H1 (cell line): ENCODE results near the gene TNC. TPM values are rescaled to one million over a fixed set of nuclear protein-coding genes. Genes with fewer than 3 reads are reported as not detected.

Source experiments
- BACH1 ChIP-seq: IDR thresholded peaks from 2 replicates; pipeline ENCODE4 v1.6.1; 2012; ENCODE audit warnings: low read length, improper control_type of control experiment
- FOSL1 ChIP-seq: IDR thresholded peaks from 2 replicates; pipeline ENCODE4 v1.6.1; 2011; ENCODE audit warnings: mild to moderate bottlenecking, low read depth, low read length, moderate library complexity; ENCODE audit not compliant: insufficient read depth
- JUND ChIP-seq: IDR thresholded peaks from 2 replicates; pipeline ENCODE4 v1.6.1; 2011; ENCODE audit warnings: mild to moderate bottlenecking, improper control_type of control experiment, low read length
- KDM4A ChIP-seq: IDR thresholded peaks from one replicate; pipeline ENCODE4 v1.7.1; 2012; ENCODE audit warnings: low read depth, mild to moderate bottlenecking, moderate library complexity, low read length, inconsistent platforms; ENCODE audit not compliant: severe bottlenecking
- KDM5A ChIP-seq: fragments of 200-600 bp; IDR thresholded peaks from 2 replicates; pipeline ENCODE4 v1.7.1; 2012; ENCODE audit warnings: mild to moderate bottlenecking, low read length, inconsistent platforms, mixed read lengths
- POLR2A ChIP-seq, 2 experiments: IDR thresholded peaks; 1 replicate in 1 of 2; 2 replicates in 1 of 2; pipeline ENCODE4 v1.6.1; 2011; ENCODE audit warnings: low read depth in 2 of 2, low read length in 2 of 2, mild to moderate bottlenecking in 2 of 2; ENCODE audit errors: control extremely low read depth in 1 of 2
- RNF2 ChIP-seq: fragments of 200-900, 300-1000 bp; sonication (generic); IDR thresholded peaks from 2 replicates; pipeline ENCODE4 v1.7.1; 2016; ENCODE audit warnings: borderline replicate concordance, low read depth, mild to moderate bottlenecking, antibody characterized with exemption, low read length; ENCODE audit not compliant: poor library complexity, severe bottlenecking; ENCODE audit errors: missing control alignments
- SUZ12 ChIP-seq: fragments of 200-600 bp; sonication (generic); IDR thresholded peaks from 2 replicates; pipeline ENCODE4 v1.6.1; 2012; ENCODE audit warnings: mild to moderate bottlenecking, inconsistent platforms, low read length, moderate library complexity, mixed read lengths
- TBP ChIP-seq: IDR thresholded peaks from 2 replicates; pipeline ENCODE4 v1.6.1; 2011; ENCODE audit warnings: low read depth, low read length, improper control_type of control experiment
- TEAD4 ChIP-seq: IDR thresholded peaks from 2 replicates; pipeline ENCODE4 v1.6.1; 2012; ENCODE audit warnings: low read depth, low read length, inconsistent platforms, mixed read lengths
- polyA plus RNA-seq, 7 experiments: library from polyadenylated mRNA; depleted of rRNA in 3 of 7; stranded (reverse) in 5 of 7; unstranded in 2 of 7; fragments of >200 nt in 5 of 7; fragments of 200-250 nt in 2 of 7; gene quantifications; 1 replicate in 5 of 7; 2 replicates in 1 of 7; 4 replicates in 1 of 7; pipeline versions ENCODE4 v1.2.1 to v1.2.3, GENCODE V29; 2011 to 2013; ENCODE audit warnings: missing spikeins in 2 of 7, mixed read lengths in 2 of 7
- total RNA-seq: library from RNA; stranded (reverse); fragmentation: NEBNext Ultra II Directional; extraction: Animal tissue kit (Norgen Biotek cat#: 25700); gene quantifications from 2 replicates; pipeline ENCODE4 v1.2.1, GENCODE V29; 2021
- TF ChIP-seq, protein P1 (sequence below): fragments of 300-600 bp; sonication (generic); IDR thresholded peaks from 2 replicates; pipeline ENCODE4 v1.7.1; 2012; ENCODE audit warnings: low read length, moderate library complexity, mild to moderate bottlenecking, inconsistent platforms; ENCODE audit not compliant: insufficient replicate concordance

The TNC gene
- total and polyA plus RNA-seq, 2 of the 8 experiments (the other 6 are each of a cell fraction or from before 2014, with no cell fraction given) = 6.2 to 11.4 TPM

DNA sequence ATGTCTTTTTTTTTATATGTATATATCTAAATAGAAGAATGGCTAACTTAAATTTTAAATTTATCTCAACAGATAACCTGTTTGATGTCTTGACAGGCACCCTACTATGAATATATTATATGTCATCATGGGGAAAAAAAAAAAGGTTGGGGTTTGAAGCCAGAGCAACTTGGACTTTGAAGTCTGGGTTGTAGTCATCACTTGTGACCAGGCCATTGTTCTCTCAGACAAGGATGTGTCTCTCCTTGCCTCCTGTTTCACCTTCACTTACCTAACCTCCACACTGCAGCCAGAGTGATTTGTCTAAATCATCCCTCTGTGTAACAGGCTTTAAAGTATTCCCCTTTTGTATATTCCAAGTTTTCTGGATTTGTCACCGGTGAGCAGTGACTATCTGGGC is 130.8 kb downstream of the TNC start (continued):
- TF ChIP-seq, protein P1, sequence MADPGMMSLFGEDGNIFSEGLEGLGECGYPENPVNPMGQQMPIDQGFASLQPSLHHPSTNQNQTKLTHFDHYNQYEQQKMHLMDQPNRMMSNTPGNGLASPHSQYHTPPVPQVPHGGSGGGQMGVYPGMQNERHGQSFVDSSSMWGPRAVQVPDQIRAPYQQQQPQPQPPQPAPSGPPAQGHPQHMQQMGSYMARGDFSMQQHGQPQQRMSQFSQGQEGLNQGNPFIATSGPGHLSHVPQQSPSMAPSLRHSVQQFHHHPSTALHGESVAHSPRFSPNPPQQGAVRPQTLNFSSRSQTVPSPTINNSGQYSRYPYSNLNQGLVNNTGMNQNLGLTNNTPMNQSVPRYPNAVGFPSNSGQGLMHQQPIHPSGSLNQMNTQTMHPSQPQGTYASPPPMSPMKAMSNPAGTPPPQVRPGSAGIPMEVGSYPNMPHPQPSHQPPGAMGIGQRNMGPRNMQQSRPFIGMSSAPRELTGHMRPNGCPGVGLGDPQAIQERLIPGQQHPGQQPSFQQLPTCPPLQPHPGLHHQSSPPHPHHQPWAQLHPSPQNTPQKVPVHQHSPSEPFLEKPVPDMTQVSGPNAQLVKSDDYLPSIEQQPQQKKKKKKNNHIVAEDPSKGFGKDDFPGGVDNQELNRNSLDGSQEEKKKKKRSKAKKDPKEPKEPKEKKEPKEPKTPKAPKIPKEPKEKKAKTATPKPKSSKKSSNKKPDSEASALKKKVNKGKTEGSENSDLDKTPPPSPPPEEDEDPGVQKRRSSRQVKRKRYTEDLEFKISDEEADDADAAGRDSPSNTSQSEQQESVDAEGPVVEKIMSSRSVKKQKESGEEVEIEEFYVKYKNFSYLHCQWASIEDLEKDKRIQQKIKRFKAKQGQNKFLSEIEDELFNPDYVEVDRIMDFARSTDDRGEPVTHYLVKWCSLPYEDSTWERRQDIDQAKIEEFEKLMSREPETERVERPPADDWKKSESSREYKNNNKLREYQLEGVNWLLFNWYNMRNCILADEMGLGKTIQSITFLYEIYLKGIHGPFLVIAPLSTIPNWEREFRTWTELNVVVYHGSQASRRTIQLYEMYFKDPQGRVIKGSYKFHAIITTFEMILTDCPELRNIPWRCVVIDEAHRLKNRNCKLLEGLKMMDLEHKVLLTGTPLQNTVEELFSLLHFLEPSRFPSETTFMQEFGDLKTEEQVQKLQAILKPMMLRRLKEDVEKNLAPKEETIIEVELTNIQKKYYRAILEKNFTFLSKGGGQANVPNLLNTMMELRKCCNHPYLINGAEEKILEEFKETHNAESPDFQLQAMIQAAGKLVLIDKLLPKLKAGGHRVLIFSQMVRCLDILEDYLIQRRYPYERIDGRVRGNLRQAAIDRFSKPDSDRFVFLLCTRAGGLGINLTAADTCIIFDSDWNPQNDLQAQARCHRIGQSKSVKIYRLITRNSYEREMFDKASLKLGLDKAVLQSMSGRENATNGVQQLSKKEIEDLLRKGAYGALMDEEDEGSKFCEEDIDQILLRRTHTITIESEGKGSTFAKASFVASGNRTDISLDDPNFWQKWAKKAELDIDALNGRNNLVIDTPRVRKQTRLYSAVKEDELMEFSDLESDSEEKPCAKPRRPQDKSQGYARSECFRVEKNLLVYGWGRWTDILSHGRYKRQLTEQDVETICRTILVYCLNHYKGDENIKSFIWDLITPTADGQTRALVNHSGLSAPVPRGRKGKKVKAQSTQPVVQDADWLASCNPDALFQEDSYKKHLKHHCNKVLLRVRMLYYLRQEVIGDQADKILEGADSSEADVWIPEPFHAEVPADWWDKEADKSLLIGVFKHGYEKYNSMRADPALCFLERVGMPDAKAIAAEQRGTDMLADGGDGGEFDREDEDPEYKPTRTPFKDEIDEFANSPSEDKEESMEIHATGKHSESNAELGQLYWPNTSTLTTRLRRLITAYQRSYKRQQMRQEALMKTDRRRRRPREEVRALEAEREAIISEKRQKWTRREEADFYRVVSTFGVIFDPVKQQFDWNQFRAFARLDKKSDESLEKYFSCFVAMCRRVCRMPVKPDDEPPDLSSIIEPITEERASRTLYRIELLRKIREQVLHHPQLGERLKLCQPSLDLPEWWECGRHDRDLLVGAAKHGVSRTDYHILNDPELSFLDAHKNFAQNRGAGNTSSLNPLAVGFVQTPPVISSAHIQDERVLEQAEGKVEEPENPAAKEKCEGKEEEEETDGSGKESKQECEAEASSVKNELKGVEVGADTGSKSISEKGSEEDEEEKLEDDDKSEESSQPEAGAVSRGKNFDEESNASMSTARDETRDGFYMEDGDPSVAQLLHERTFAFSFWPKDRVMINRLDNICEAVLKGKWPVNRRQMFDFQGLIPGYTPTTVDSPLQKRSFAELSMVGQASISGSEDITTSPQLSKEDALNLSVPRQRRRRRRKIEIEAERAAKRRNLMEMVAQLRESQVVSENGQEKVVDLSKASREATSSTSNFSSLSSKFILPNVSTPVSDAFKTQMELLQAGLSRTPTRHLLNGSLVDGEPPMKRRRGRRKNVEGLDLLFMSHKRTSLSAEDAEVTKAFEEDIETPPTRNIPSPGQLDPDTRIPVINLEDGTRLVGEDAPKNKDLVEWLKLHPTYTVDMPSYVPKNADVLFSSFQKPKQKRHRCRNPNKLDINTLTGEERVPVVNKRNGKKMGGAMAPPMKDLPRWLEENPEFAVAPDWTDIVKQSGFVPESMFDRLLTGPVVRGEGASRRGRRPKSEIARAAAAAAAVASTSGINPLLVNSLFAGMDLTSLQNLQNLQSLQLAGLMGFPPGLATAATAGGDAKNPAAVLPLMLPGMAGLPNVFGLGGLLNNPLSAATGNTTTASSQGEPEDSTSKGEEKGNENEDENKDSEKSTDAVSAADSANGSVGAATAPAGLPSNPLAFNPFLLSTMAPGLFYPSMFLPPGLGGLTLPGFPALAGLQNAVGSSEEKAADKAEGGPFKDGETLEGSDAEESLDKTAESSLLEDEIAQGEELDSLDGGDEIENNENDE = no peak
- TF ChIP-seq FOSL1 = no peak
- no peak for TF ChIP-seq POLR2A (IDR thresholded peaks at IDR 0.05; ENCODE audit: control extremely low read depth in 1 of 2, low read depth in 2 of 2, low read length in 2 of 2)
- no peak for TF ChIP-seq JUND
- no peak for TF ChIP-seq SUZ12
- TF ChIP-seq BACH1 = no peak
- no peak for TF ChIP-seq KDM5A
- TF ChIP-seq RNF2 = no peak
- TF ChIP-seq TEAD4 = no peak
- no peak for TF ChIP-seq TBP
- no peak for TF ChIP-seq KDM4A
